DOHH2 (cell line): ENCODE measurements around the gene ZNF605.

Experiments used
- H3F3A ChIP-seq: fragments of 200-600 bp; sonication (generic), shearing (Covaris generic); 2 replicates; pipeline ENCODE4 v1.6.0; 2016; ENCODE audit warnings: antibody characterized with exemption, mild to moderate bottlenecking; ENCODE audit not compliant: control insufficient read depth, insufficient read depth
- H3K27ac ChIP-seq: fragments of 200-600 bp; sonication (generic); 2 replicates; pipeline ENCODE4 v1.5.1; 2014; ENCODE audit warnings: low read depth, mild to moderate bottlenecking, low read length, moderate library complexity
- H3K27me3 ChIP-seq: fragments of 200-600 bp; sonication (generic); 2 replicates; pipeline ENCODE4 v1.6.1; 2014; ENCODE audit warnings: mild to moderate bottlenecking, low read length, mixed read lengths; ENCODE audit not compliant: control insufficient read depth
- H3K36me3 ChIP-seq: fragments of 200-600 bp; sonication (generic); 2 replicates; pipeline ENCODE4 v1.6.1; 2014; ENCODE audit warnings: mild to moderate bottlenecking, low read length, moderate library complexity, mixed read lengths; ENCODE audit not compliant: control insufficient read depth
- H3K4me1 ChIP-seq: fragments of 200-600 bp; sonication (generic); 2 replicates; pipeline ENCODE4 v1.6.1; 2014; ENCODE audit warnings: mild to moderate bottlenecking, low read length, mixed read lengths; ENCODE audit not compliant: control insufficient read depth
- H3K4me2 ChIP-seq: fragments of 200-600 bp; sonication (generic); 2 replicates; pipeline ENCODE4 v1.6.0; 2014; ENCODE audit warnings: mild to moderate bottlenecking, low read length, moderate library complexity
- H3K4me3 ChIP-seq: fragments of 200-600 bp; sonication (generic); 2 replicates; pipeline ENCODE4 v1.5.1; 2014; ENCODE audit warnings: mild to moderate bottlenecking, low read length, mixed read lengths
- H3K79me2 ChIP-seq: fragments of 200-600 bp; sonication (generic); 2 replicates; pipeline ENCODE4 v1.6.1; 2014; ENCODE audit warnings: mild to moderate bottlenecking, low read length, mixed read lengths; ENCODE audit not compliant: control insufficient read depth
- H3K9me2 ChIP-seq: fragments of 200-600 bp; sonication (generic); replicated peaks from 2 replicates; pipeline ENCODE4 v1.6.1; 2014; ENCODE audit warnings: mild to moderate bottlenecking, low read length, mixed read lengths; ENCODE audit not compliant: control insufficient read depth
- H3K9me3 ChIP-seq: fragments of 200-600 bp; sonication (generic); 2 replicates; pipeline ENCODE4 v1.6.1; 2014; ENCODE audit warnings: antibody characterized with exemption, low read length, mixed read lengths; ENCODE audit not compliant: control insufficient read depth, insufficient read depth
- H4K20me1 ChIP-seq: fragments of 200-600 bp; sonication (generic); 2 replicates; pipeline ENCODE4 v1.6.0; 2014; ENCODE audit warnings: low read depth, mild to moderate bottlenecking, antibody characterized with exemption, low read length, moderate library complexity; ENCODE audit not compliant: control insufficient read depth, insufficient read depth
- EZH2phosphoT487 ChIP-seq: fragments of 200-600 bp; sonication (generic); IDR thresholded peaks from 2 replicates; pipeline ENCODE4 v1.6.1; 2017; ENCODE audit warnings: borderline replicate concordance, mild to moderate bottlenecking, antibody characterized with exemption, low read length, moderate library complexity, mixed read lengths
- TF ChIP-seq, protein P1 (sequence below): fragments of 200-600 bp; sonication (generic); IDR thresholded peaks from one replicate; pipeline ENCODE4 v1.5.1; 2014; ENCODE audit warnings: antibody characterized with exemption, mild to moderate bottlenecking, low read depth, low read length; ENCODE audit not compliant: poor library complexity, severe bottlenecking

The ZNF605 gene

DNA sequence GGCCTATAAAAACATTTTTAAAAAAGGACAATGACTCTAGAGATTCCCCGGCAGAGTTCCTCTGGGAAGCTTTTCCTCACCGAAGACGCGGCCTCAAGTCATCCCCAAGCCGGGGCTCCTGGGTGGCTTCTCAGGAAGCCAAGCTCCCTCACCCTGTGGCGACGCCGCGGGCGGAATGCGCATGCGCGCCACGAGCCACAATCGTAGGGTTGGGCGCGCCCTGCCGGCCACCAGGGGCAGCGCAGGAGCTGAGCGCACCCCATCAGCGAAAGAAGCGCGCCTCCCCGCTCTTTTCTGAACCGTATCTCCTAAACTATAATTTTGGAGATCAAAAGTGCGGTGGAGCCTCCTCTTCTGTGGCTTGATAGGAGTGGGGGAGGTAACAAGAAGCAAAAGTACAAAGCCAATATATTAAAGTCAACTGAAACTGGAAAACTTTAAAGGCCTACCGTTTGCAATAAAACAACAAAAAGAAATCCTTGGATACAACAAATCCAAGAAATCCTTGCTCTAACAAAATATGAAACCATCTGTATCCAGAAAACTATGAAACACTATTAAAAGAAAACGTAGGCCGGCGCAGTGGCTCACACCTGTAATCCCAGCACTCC lies 51.3 kb downstream of the ZNF605 start:
- Histone ChIP-seq H3K27ac (no peak overlapping the region), H3K9me2 (no peaks in the 10 kb centered on the region), H3K4me1 (peaks cover 13% of the 10 kb centered on the region), H3K79me2 (no peaks in the 10 kb centered on the region), H3K4me3 (0 out of 2 replicates have a peak overlapping the region, but pooled peaks have one; percentile 20), H4K20me1 (no peaks in the 10 kb centered on the region), H3K4me2 (peak overlapping the region; percentile 15), H3K36me3 (no peaks in the 10 kb centered on the region), H3F3A (0 out of 2 replicates have a peak, but pooled peaks cover 8% of the 10 kb centered on the region), H3K9me3 (peaks cover 10% of the 10 kb centered on the region), H3K27me3 (no peaks in the 10 kb centered on the region)
- TF ChIP-seq, protein P1, sequence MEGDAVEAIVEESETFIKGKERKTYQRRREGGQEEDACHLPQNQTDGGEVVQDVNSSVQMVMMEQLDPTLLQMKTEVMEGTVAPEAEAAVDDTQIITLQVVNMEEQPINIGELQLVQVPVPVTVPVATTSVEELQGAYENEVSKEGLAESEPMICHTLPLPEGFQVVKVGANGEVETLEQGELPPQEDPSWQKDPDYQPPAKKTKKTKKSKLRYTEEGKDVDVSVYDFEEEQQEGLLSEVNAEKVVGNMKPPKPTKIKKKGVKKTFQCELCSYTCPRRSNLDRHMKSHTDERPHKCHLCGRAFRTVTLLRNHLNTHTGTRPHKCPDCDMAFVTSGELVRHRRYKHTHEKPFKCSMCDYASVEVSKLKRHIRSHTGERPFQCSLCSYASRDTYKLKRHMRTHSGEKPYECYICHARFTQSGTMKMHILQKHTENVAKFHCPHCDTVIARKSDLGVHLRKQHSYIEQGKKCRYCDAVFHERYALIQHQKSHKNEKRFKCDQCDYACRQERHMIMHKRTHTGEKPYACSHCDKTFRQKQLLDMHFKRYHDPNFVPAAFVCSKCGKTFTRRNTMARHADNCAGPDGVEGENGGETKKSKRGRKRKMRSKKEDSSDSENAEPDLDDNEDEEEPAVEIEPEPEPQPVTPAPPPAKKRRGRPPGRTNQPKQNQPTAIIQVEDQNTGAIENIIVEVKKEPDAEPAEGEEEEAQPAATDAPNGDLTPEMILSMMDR: peak; percentile 91
- TF ChIP-seq EZH2phosphoT487: no peak

DNA sequence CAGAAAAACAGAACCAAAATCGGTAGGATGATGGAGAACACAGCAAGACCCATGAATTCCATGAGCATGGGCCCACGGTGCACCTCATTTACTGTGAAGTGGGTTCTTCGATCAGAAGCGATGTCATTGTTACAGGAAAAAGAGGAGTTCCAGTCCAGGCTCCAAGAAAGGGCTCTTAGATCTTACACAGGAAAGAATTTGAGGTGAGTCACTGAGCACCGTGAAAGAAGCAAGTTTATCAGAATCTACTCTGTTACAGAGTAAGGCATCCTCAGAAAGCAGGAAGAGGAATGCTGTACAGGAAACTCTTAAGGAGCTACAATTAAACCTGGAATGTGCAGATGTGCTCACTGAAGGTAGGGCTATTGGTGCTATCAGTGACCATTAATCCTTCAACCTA lies 57.1 kb downstream of the ZNF605 start:
- H3K27me3 ChIP-seq: no peaks in the 10 kb centered on the region
- no peaks in the 10 kb centered on the region for H3K9me2 ChIP-seq
- H3F3A ChIP-seq: no peaks in the 10 kb centered on the region
- no peaks in the 10 kb centered on the region for H4K20me1 ChIP-seq
- no peaks in the 10 kb centered on the region for H3K79me2 ChIP-seq
- H3K4me1 ChIP-seq: no peaks in the 10 kb centered on the region
- H3K27ac ChIP-seq: no peak overlapping the region
- H3K4me3 ChIP-seq: no peak overlapping the region
- H3K4me2 ChIP-seq: no peak overlapping the region
- no peak for TF ChIP-seq EZH2phosphoT487
- TF ChIP-seq, protein P1: no peak
- H3K9me3 ChIP-seq: no peaks in the 10 kb centered on the region; the same call in 1 of the 2 replicates
- no peaks in the 10 kb centered on the region for H3K36me3 ChIP-seq

DNA sequence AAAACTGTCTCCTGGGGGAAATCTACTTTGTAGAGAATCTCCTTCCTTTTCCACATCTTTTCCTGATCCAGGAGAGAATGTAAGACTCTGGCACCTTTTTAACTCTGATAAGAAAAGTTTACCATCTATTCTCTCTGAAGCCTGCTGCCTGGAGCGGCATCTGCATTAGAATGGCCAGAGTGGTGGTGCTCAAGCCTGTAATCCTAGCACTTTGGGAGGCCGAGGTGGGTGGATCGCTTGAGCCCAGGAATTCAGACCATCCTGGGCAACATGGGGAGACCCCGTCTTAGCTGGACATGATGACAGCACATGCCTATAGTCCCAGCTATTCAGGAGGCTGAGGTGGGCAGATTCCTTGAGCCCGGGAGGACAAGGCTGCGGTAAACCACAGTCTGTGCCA lies 67.3 kb downstream of the ZNF605 start:
- Histone ChIP-seq H3K79me2 (peaks cover 25% of the 10 kb centered on the region), H3K4me2 (peak overlapping the region; percentile 95), H3K4me3 (peak overlapping the region; percentile 96), H4K20me1 (no peaks in the 10 kb centered on the region), H3K27ac (no peak overlapping the region), H3K4me1 (peaks cover 17% of the 10 kb centered on the region), H3K9me2 (no peaks in the 10 kb centered on the region), H3K27me3 (no peaks in the 10 kb centered on the region), H3K9me3 (peaks cover 19% of the 10 kb centered on the region), H3K36me3 (peaks cover 21% of the 10 kb centered on the region), H3F3A (no peaks in the 10 kb centered on the region)
- TF ChIP-seq, protein P1: no peak
- no peak for TF ChIP-seq EZH2phosphoT487
